GM18498 (cell line): ENCODE results near the gene MYO9B.

ENCODE experiments used
- ATAC-seq: cut with Tn5 transposase; IDR thresholded peaks from one replicate; pipeline ENCODE4 v1.9.1; 2021; ENCODE audit warnings: mild to moderate bottlenecking, moderate library complexity; ENCODE audit not compliant: unreplicated experiment

The MYO9B gene

DNA sequence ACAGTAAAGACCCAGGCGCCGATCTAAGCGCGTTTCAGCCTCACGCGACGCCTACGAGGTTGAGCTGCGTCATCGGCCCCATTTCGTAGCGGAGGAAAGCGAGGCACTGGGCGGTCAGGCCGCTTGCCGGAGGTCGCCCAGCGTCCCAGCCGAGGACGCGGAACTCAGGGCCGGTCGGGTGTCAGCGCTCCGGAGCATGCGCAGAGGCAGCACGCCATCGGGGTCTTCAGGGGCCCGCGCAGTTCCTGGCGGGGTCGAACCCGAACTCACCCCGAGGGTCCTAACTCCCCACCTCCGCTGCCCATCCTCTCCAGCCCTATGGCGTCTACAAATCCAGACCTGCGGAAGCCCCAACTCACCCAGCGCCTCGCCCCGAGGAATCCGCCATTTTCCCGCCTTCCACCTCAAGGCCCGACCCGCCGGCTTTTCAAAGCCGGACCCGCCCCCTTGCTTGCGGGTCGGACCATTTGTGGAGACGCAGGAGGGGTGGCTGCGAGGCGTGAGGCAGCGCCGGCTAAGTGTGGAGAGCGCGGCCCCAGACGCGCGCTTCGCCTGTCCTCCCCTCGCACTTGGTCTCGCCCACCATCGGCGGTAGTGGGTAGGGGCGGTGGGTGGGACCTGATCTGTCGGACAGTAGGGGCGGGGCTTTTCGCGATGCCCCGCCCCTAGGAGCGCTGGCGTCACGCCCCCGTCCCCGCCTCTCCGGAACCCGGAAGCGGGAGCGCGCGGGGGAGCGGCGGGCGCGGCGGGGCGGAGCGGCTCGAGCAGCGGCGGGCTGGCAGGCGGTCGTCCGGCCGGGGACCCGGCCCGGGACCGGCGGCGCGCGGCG lies at the start of gene MYO9B, which contains the start of gene HAUS8:
Gene MYO9B, plus strand, starts transcription at position 743 of the 829 bp plus-strand sequence. CDS start 25,941 bp downstream, outside the sequence.
Gene HAUS8, minus strand, starts transcription at position 418 of the 829 bp plus-strand sequence. Its CDS starts 30 bp downstream, at position 388.
- ATAC-seq, result peak; percentile 81

- no peak for ATAC-seq
Observed at GRCh38 chr19:17025991-17026658, 49.5 kb upstream of the MYO9B start.

GRCh38 chr19:17026706-17027534 lies 48.7 kb upstream of the MYO9B start, which contains the start of gene CPAMD8:
TSS of gene CPAMD8 (minus strand) at chr19:17026810. CDS start at chr19:17026642, 168 bp downstream.
- no peak for ATAC-seq

DNA sequence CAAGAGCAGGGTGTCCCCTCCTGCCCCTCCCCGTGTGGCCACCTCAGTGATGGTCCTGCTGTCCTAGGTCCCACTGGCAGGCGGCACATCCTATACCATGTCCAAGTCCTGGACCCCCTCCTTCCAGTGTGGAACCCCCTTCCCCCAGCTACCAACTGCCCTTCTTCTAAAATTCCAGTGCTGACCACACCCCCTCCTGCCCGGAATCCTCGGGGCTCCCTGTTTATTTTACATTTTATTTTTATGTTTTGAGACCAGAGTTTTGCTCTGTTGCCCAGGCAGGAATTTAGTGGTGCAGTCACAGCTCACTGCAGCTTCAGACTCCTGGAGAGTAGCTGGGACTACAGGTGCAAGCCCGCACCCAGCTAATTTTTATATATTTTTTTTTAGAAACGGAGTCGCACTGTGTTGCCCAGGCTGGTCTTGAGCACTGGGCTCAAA lies 48.0 kb upstream of the MYO9B start:
- no peak for ATAC-seq

DNA sequence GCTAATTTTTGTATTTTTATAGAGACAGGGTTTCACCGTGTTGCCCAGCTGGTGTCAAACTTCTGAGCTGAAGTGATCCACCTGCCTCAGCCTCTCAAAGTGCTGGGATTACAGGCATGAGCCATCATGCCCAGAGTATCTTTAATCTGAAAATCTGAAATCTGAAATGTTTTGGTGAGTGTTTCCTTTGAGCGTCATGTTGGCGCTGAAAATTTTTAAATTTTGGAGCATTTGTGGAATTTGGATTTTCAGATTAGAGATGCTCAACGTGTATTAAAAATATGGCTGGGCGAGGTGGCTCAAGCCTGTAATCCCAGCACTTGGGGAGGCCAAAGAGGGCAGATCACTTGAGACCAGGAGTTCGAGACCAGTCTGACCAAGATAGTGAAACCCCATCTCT lies 43.8 kb upstream of the MYO9B start:
- no peak for ATAC-seq

DNA sequence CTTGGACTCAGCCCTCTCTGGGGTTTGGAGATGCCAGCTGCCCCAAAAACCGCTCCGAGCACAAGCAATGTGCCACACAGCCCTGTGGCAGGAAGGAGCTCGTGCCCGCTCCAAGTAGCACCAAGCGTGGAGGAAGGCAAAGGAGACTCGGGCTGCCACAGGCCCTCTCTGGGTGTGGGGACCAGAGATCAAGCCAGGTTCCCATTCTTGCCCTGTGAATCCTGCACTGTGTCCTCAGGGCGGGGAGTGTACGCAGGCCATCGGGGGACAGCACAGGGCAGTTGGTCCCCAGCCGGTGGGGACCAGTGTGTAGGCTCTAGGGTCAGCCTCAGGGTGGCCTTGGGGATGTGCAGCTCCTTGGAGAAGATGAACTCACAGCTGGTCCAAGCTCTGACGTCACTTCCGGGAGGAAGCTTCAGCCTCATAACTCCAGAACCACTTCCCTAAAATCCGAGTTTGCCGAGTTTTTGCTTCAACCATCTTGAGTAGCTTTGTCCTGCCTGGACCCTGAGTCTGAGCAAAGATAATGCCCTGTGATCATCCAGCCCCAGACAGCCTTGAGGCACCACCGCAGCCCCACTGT lies 39.6 kb upstream of the MYO9B start:
- no peak for ATAC-seq

GRCh38 chr19:17036640-17037039 lies 38.9 kb upstream of the MYO9B start:
- ATAC-seq, result no peak

GRCh38 chr19:17037184-17037583 lies 38.4 kb upstream of the MYO9B start:
- no peak for ATAC-seq

DNA sequence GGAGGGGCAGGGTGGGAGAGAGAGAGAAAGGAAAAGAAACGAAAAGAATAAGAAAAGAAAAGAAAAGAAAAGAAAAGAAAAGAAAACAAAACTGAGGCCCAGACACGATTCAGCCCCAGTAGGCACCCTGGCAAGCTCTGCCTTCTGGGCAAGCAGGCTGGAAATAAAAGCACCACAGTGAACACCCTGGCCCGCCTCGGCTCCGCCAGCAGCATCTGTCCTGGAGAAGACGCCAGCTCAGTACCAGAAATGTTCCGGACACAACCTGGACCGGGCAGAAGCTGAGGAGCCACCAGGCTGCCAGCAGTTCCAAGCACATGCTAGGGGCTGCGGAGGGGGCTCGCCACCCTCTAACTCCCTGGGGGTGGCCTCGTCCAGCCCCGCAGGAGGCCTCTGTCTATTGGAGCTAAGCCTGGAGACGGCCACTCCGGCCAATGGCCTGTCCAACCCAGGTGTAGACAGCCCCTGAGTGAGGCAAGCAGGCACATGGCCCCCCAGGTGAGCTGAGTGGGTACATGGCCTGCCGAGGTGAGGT lies 37.5 kb upstream of the MYO9B start:
- no peak for ATAC-seq

GRCh38 chr19:17041976-17042375 lies 33.6 kb upstream of the MYO9B start:
- no peak for ATAC-seq

DNA sequence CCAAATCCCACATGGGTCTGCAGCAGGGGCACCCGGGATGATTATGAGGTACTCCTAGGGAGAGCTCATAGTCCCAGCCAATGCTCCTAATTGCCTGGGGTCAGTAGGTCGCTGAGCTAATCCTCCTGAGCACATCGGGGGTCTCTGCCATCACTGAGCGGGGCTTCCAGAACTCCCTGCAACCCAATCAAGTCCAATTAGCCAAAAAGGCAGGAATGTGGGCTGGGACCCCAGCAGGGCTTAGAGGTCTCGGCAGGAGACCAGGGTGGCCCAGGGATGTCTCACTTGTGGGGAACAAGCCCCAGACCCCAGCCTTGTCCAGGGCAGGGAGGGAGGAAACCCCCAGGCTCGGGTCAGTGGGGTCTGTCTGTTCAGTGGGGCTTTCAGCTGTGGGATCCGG lies 31.8 kb upstream of the MYO9B start:
- no peak for ATAC-seq

DNA sequence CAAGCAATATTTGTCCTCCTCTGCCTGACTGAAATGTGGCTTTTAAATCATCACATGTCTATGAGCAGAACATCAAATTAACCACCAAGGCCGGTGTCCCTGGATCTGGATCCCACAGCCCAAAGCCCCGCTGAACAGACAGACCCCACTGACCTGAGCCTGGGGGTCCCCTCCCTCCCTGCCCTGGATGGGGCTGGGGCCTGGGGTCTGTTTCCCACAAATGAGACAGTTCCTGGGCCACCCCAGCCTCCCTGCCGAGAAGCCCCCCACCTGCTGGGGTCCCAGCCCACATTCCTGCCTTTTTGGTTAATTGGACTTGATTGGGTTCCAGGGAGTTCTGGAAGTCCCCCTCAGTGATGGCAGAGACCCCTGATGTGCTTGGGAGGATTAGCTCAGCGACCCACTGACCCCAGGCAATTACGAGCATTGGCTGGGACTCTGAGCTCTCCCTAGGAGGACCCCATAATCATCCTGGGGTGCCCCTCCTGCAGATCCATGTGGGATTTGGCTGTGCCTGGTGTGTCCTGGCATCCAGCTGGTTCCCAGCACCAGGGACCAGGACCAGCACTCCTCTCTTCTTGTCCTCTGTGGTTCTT lies 29.6 kb upstream of the MYO9B start:
- no peak for ATAC-seq

DNA sequence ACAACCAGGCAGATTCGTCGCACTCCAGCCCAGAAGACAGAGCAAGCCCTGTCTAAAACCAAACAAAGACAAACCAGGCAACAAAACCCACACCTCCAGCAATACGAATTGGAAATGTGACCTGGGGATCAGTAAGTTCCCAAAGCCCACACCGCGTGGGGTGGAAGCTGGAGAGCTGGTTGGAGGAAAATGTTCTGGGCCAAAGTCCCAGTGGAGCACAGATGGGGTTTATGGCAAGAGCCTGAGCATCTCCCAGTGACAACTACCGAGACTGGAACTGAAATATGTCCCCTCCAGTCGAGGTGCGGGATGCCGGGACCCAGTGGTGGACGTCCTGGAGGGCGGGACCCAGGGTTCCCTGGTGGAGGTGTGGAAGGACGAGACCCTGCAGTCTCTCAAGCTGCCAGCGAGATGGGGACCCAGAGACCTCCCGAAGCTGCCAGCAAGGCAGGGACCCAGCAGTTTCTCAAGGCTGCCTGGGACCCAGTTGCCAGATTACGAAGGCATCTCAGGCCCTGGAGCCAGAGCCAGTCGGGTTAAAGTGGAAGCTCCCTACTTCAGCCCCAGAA lies 26.6 kb upstream of the MYO9B start:
- ATAC-seq, result no peak

DNA sequence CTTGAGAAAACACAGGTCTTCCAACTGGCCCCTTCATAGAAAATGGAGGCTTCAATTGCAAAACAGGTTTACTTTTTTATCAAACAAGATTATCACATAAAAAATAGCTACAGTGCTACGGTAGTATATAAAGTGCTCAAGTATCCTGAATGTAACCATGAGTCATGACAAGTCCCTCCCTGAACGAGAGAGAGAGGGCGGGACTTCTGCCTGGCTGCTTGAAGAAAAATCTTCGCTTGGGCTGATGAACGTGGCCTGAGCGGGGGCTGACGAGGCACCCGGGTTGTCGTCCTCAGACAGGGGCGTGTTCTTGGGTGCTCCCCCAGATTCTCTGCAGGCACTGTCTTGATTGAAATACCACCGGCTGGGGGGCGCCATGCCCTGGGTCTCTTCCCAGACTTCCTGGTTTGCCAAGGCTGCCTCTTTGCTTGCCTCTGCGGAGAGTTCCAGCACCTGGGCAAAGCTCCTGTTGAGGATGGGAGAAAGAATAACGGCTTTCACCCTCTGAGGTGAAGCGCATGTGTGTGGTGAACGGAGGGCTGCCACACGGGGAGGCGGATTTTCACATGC lies 25.8 kb upstream of the MYO9B start:
- ATAC-seq, result no peak

GRCh38 chr19:17052439-17052838 lies 23.1 kb upstream of the MYO9B start:
- ATAC-seq, result no peak

DNA sequence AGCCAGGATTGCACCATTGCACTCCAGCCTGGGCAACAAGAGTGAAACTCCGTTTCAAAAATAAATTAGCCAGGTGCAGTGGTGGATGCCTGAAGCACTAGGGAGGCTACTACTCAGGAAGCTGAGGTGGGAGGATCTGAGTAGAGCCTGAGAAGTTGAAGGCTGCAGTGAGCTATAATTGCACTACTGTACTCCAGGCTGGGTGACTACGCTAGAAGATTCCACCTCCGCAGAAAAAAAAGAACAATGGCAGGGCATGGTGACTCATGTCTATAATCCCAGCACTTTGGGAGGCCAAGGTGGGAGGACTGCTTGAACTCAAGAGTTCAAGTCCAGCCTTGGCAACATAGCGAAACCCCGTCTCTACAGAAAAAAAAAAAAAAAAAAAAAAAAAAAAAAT lies 20.8 kb upstream of the MYO9B start:
- no peak for ATAC-seq

- no peak for ATAC-seq
Observed at GRCh38 chr19:17055636-17056035, 19.9 kb upstream of the MYO9B start.

GRCh38 chr19:17058236-17058635 lies 17.3 kb upstream of the MYO9B start:
- ATAC-seq, result no peak

DNA sequence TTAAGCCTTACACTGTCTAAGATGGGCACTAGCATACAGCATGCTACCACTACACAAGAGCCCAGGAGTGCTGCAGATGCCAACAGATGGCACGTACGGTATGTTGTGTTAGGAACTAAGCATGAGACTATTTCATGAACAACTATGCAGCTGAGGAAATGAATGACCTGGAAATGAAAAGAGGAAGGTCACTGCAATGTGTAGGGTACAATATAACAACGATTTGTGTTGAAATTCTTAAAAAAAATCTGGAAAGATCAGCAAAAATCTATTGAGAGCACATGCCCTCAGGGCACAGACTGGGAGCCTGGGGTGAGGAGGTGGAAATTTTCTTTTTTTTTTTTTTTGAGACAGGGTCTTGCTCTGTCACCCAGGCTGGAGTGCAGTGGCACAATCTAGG lies 14.8 kb upstream of the MYO9B start:
- ATAC-seq, result no peak
